Measurements from ENCODE around the gene WLS.

- no peak for TF ChIP-seq YY1 (IDR thresholded peaks at IDR 0.05; ENCODE audit: insufficient read depth, insufficient read length)
- no peak for TF ChIP-seq SUZ12 (IDR thresholded peaks at IDR 0.05; ENCODE audit: extremely low read depth, insufficient read depth, insufficient read length)
- TF ChIP-seq ZNF274 (IDR thresholded peaks at IDR 0.05; ENCODE audit: low read depth, low read length): no peak
These were observed 89.9 kb downstream of the WLS start for GRCh38 chr1:68142461-68142860.
